DMS114 treated with DMSO at 0.1 percent for 48 hours (cell line): ENCODE results near the gene ACTMAP.

ENCODE experiments used
- DNase-seq: peaks from one replicate; lab custom pipeline; 2025; ENCODE audit not compliant: unreplicated experiment; lab: John Stamatoyannopoulos, UW

ACTMAP gene

DNA sequence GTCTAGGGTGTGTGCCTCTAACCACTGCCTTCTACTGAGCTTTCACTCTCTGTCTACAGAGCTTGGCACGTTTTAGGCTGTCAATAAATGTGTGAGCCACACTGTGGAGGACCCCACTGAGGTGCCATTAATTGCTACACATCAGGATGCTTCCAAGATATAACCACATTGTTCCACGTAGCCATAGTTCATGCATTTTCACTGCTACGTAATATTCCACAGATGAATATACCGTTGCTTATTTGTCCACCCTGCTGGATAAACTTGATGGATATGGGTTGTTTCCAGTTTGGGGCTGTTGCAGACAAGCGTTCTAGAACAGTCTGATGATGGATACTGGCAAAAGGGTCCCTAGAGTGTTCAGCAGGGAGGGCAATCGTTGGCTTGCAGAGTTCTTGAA is 48.5 kb downstream of the ACTMAP start:
- no peak for DNase-seq

- no peak for DNase-seq
Measured at GRCh38 chr19:40700083-40700482, 50.2 kb downstream of the ACTMAP start.

DNA sequence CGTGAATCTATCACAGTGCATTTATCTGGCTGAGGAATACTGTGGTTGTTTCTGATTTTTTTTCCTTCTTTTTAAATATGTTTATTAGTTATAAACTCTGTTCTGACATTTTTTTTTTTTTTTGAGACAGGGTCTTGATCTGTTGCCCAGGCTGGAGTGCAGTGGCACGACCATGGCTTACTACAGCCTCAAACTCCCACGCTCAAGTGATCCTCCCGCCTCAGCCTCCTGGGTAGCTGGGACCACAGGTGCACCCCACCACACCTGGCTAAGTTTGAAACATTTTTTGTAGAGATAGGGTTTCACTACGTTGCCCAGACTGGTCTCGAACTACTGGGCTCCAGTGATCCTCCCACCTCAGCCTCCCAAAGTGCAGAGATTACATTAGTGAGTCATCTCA is 53.3 kb downstream of the ACTMAP start:
- DNase-seq = no peak

- DNase-seq = no peak
Measured at GRCh38 chr19:40695881-40696280, 54.4 kb downstream of the ACTMAP start.

DNA sequence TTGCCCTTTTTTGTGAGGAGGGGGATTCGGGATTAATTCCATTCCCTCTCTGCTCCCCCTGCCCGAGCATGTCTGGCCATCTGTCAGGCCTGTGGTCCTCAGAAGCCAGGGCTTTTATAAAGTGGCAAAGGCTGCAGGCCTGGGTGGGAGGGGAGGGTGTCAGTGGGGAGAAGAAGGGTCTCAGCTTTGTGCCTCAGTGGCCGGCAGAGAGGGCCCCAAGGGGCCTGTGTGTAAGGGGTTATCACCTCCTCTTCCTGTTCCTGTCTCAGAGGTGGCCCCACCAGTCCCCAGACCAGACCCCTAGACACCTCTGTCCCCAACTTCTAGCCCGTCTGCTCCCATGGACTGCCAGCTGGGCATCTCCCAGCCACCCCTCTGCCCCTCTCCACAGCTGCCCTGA is 56.4 kb downstream of the ACTMAP start:
- DNase-seq = no peak

DNA sequence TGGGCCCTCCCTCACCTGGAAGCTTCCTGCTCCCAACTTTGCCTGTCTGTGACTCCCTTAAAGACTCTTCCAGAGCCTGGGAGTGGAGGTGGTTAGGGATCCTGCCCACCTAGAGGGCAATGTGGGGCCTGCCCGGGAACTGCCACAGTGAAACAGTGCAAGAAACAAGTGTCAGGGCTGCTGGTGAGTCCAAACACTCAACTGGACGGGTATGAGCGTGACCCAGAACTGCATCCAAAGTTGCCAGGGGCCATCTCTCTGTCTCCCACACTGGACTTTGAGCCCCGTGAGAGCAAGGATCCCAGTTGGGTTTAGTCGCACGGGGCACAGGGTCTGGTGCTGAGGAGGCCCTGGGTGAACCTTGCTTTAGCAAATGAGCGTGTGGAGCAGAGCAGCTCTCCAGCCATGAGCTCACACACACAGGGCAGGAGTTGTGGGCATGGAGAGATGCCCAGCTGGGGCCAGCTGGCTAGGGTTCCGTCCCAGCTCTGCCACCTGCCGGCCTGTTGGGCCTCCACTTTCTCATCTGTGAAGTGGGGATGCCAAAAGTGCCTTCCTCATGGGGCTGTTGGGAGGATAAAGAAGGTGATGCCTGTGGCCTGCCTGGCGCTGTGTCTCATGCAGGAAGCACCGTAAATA is 57.0 kb downstream of the ACTMAP start:
- DNase-seq = no peak

- no peak for DNase-seq
Measured at GRCh38 chr19:40692212-40692551, 58.1 kb downstream of the ACTMAP start.

DNA sequence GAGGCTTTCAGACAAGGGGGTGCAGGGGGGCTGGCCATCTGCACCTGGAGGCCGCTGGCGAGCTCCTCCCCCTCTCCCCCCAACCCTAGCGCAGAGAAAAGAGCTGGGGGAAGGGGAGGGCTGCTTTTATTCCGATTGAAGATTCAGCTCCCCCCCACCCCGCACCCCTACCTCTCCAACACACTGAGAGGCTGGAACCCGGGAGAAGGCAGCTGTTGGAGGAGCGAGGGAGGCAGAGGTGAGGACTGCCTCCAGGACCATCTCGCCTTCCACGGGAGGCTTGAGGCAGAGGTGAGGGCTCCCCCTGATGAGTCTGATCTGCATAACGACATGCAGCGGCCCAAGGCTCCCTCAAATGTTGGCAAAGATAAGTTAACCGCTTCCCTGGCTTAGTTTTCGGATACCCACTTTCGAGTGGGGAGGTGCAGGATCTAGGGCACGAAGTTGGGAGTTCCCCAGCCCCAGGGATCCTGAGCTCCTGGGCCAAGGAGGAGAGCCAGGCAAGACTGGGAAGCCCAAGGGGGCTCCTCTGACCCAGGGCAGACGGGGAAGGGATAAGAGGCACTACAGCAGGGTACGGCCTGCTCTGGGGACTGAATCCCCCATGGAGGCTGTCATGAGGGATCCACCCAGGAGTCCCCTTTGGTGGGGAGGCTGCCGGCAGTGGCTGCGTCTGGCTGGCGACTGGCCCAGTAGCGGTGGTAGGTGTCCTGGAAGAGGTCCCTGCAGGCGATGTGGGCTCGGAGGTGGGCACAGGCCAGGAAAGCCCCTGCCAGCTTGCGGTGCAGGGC is 58.7 kb downstream of the ACTMAP start:
- DNase-seq = no peak
